Natural killer cell (primary cell): Measurements from ENCODE around the gene KRT79. TPM values are rescaled to one million over a fixed set of nuclear protein-coding genes. Genes with fewer than 3 reads are reported as not detected.

Experiments used
- ATAC-seq, 3 donors: fragments of 150-1000 bp in 2 of 3; fragments of 200-7000 bp in 1 of 3; cut with Tn5 transposase; 1 replicate in 1 of 3; 2 replicates in 2 of 3; pipeline ENCODE4 v1.10.0; 2021; ENCODE audit warnings: mild to moderate bottlenecking in 2 of 3, moderate library complexity in 2 of 3
- DNase-seq, 2 donors: peaks; one replicate each; pipeline versions ENCODE4 v3.0.0 to v3.0.0-alpha.2; 2013 to 2021; ENCODE audit warnings: mixed read lengths in 1 of 2
- H3K27ac ChIP-seq: one replicate; pipeline ENCODE4 v1.5.1; 2013; ENCODE audit warnings: mild to moderate bottlenecking, low read length
- H3K27me3 ChIP-seq: one replicate; pipeline ENCODE4 v1.6.1; 2013; ENCODE audit warnings: low read length; ENCODE audit not compliant: control insufficient read depth, insufficient read depth
- H3K36me3 ChIP-seq: one replicate; pipeline ENCODE4 v1.6.1; 2013; ENCODE audit warnings: low read length; ENCODE audit not compliant: control insufficient read depth, insufficient read depth
- H3K4me1 ChIP-seq: one replicate; pipeline ENCODE4 v1.6.1; 2013; ENCODE audit warnings: low read length; ENCODE audit not compliant: control insufficient read depth, insufficient read depth
- H3K4me3 ChIP-seq: one replicate; pipeline ENCODE4 v1.5.1; 2013; ENCODE audit warnings: low read length
- H3K9me3 ChIP-seq: one replicate; pipeline ENCODE4 v1.6.1; 2013; ENCODE audit warnings: low read length; ENCODE audit not compliant: control insufficient read depth, insufficient read depth
- H3K27ac Mint-ChIP-seq, 2 donors: one replicate each; pipeline ENCODE4 v1.8.0; 2022; ENCODE audit warnings: mild to moderate bottlenecking in 2 of 2, mixed read lengths in 2 of 2, moderate library complexity in 1 of 2
- H3K27me3 Mint-ChIP-seq, 2 donors: one replicate each; pipeline ENCODE4 v1.8.0; 2022; ENCODE audit warnings: low read depth in 2 of 2, mixed read lengths in 2 of 2
- H3K36me3 Mint-ChIP-seq: one replicate; pipeline ENCODE4 v1.8.0; 2022; ENCODE audit warnings: mixed read lengths
- H3K4me1 Mint-ChIP-seq, 2 donors: one replicate each; pipeline ENCODE4 v1.8.0; 2022; ENCODE audit warnings: mixed read lengths in 2 of 2
- H3K4me3 Mint-ChIP-seq: one replicate; pipeline ENCODE4 v1.8.0; 2022; ENCODE audit warnings: mild to moderate bottlenecking, moderate library complexity, mixed read lengths
- H3K9me3 Mint-ChIP-seq, 2 donors: one replicate each; pipeline ENCODE4 v1.8.0; 2022; ENCODE audit warnings: mixed read lengths in 2 of 2
- whole genome bisulfite sequencing: methylation state at CpG from one replicate; pipeline ENCODE4 v1.1.7; 2013; ENCODE audit warnings: missing lambda C conversion rate; ENCODE audit not compliant: insufficient coverage; 5-methylcytosine and 5-hydroxymethylcytosine counted together
- intact Hi-C: fragments of 100-400 bp; cut with micrococcal nuclease; formaldehyde crosslinking; loops from one replicate; pipeline ENCODE4 v1.14.2; 2022
- total RNA-seq, 4 donors: library from RNA; stranded (reverse); fragments of 120-200 nt in 1 of 4; gene quantifications; one replicate each; pipeline versions ENCODE4 v1.2.3 to v1.2.4, GENCODE V29; 2013 to 2022
- TF ChIP-seq, protein P1 (sequence below): fragments of 200-600 bp; IDR thresholded peaks from one replicate; pipeline ENCODE4 v1.8.0; 2022; ENCODE audit warnings: antibody characterized with exemption

KRT79 gene
- total RNA-seq, 3 donors from 2014 or later (not counting 1 experiment from before 2014, with no cell fraction given), result 0.18 TPM; not detected in 2

DNA sequence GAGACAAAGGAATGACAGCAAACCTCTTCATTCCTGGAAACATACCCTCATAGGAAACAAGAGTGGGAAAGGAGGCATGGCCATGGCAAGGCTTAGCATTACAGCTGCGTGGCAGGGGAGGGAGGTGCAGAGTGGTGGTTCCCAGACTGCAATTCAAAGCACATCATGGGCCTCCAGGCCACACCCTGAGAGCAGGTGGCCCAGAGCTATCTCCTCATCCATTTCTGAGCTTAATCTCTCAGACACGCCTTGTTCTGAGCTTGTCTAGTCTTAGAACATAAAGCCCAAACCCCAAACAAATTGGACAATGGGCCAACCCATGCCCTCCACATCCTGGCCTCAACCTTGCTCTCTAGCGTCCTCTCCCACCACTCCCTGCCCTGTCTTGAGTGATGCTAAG is 32.3 kb downstream of the KRT79 start:
- Histone ChIP-seq H3K27me3 (no peaks in the 10 kb centered on the region), H3K4me1 (no peaks in the 10 kb centered on the region), H3K27ac (no peak overlapping the region), H3K9me3 (no peaks in the 10 kb centered on the region), H3K4me3 (no peak overlapping the region), H3K36me3 (no peaks in the 10 kb centered on the region)
- Mint-ChIP-seq H3K9me3 (no peaks in the 10 kb centered on the region), H3K4me1 (no peaks in the 10 kb centered on the region), H3K4me3 (no peak overlapping the region), H3K27ac (no peak overlapping the region), H3K27me3 (peaks cover 0 to 4% of the 10 kb centered on the region in 2 donors), H3K36me3 (no peaks in the 10 kb centered on the region)
- intact Hi-C loops, result no loop called here
- TF ChIP-seq, protein P1, sequence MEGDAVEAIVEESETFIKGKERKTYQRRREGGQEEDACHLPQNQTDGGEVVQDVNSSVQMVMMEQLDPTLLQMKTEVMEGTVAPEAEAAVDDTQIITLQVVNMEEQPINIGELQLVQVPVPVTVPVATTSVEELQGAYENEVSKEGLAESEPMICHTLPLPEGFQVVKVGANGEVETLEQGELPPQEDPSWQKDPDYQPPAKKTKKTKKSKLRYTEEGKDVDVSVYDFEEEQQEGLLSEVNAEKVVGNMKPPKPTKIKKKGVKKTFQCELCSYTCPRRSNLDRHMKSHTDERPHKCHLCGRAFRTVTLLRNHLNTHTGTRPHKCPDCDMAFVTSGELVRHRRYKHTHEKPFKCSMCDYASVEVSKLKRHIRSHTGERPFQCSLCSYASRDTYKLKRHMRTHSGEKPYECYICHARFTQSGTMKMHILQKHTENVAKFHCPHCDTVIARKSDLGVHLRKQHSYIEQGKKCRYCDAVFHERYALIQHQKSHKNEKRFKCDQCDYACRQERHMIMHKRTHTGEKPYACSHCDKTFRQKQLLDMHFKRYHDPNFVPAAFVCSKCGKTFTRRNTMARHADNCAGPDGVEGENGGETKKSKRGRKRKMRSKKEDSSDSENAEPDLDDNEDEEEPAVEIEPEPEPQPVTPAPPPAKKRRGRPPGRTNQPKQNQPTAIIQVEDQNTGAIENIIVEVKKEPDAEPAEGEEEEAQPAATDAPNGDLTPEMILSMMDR, result no peak
- DNase-seq (no peak), ATAC-seq (no peak)
- WGBS, result 71% methylated on average over 3 of the region's 3 CpGs

DNA sequence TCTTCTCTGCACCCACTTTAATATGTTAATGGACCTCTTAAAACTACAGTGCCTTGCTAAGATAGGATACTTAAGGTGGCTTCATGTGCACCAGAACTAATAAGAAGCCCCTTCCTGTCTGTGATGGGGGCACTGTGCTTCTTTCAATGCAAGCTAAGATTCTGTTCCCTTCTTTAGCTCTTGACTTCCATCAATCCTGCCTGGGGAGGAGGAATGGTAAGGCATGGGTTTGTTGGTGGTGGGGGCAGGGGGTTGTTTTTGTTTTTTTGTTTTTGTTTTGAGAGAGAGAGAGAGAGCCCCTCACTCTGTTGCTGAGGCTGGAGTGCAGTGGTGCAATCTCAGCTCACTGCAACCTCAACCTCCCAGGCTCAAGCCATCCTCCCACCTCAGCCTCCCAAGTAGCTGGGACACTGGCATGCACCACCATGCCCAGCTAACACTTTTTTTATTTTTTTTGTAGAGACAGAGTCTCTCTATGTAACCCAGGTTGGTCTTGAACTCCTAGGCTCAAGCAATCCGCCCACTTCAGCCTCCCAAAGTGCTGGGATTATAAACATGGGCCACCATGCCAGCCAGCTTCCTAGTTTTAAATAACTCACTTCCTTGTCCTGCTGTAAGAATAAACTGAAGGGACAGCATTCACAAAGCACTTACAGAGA is 33.7 kb downstream of the KRT79 start:
- H3K27me3 Mint-ChIP-seq, result peaks cover 0 to 3% of the 10 kb centered on the region in 2 donors
- DNase-seq, result no peak
- TF ChIP-seq, protein P1, result no peak
- no peak for ATAC-seq
- no peak overlapping the region for H3K4me3 ChIP-seq
- H3K36me3 Mint-ChIP-seq, result no peaks in the 10 kb centered on the region
- no peaks in the 10 kb centered on the region for H3K27me3 ChIP-seq
- H3K4me1 Mint-ChIP-seq, result no peaks in the 10 kb centered on the region
- H3K9me3 Mint-ChIP-seq, result no peaks in the 10 kb centered on the region
- no peak overlapping the region for H3K27ac ChIP-seq
- intact Hi-C loops, result no loop called here
- H3K4me3 Mint-ChIP-seq, result no peak overlapping the region
- no peaks in the 10 kb centered on the region for H3K36me3 ChIP-seq
- no peaks in the 10 kb centered on the region for H3K9me3 ChIP-seq
- H3K4me1 ChIP-seq, result no peaks in the 10 kb centered on the region
- H3K27ac Mint-ChIP-seq, result no peak overlapping the region
- WGBS, result 78% methylated on average over 1 of the region's 1 CpG

DNA sequence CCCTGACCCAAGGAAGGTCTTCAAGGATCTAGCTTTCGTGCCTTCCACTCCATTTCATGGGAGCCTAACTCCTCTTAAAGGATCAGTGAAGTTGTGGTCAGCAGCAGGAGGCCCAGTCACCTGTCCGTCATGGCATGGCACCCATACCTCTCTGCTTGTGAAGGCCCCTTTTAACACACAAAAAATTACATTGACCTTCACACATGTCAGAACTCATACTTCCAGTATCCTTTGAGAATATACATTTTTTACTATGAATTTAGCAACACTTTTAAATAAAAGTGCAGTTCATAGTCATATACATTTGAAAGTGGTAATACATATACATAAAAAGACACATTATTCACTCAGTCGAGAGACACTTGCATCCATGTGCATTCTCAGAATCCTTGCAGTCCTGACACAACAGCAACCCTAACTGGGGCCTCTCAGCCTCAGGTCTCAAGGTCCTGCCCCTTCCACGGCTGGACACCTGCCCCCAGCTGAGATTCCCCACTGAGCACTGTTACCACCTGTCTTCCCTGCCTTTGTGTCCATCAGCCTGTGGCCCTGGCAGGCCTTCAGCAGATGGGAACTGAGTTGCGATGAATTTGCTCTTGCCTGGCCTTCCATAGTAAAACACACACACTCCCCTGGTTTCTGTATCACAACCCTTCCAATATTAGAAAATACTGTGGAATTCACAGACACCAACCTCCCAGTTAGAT is 34.5 kb downstream of the KRT79 start:
- no peak for DNase-seq
- ATAC-seq, result no peak
- Mint-ChIP-seq H3K4me3 (no peak overlapping the region), H3K4me1 (peaks cover 0 to 2% of the 10 kb centered on the region in 2 donors), H3K27ac (no peak overlapping the region), H3K36me3 (no peaks in the 10 kb centered on the region), H3K9me3 (no peaks in the 10 kb centered on the region), H3K27me3 (peaks cover 0 to 3% of the 10 kb centered on the region in 2 donors)
- intact Hi-C loops, result no loop called here
- H3K27ac ChIP-seq, result no peak overlapping the region
- no peak overlapping the region for H3K4me3 ChIP-seq
- H3K36me3 ChIP-seq, result no peaks in the 10 kb centered on the region
- no peaks in the 10 kb centered on the region for H3K4me1 ChIP-seq
- TF ChIP-seq, protein P1, result no peak
- WGBS, result 84% methylated on average over 5 of the region's 5 CpGs
- H3K27me3 ChIP-seq, result no peaks in the 10 kb centered on the region
- H3K9me3 ChIP-seq, result no peaks in the 10 kb centered on the region
